GM21360 (cell line): ENCODE results near the gene MYH7.
"Not testable (repeated sequence)": the region's sequence is repeated elsewhere in the genome, so short reads cannot be mapped to it uniquely, and the experiment has no call there.

Experiments
- ATAC-seq: cut with Tn5 transposase; IDR thresholded peaks from one replicate; pipeline ENCODE4 v1.9.1; 2021; ENCODE audit warnings: mild to moderate bottlenecking, moderate library complexity; ENCODE audit not compliant: unreplicated experiment

MYH7 gene

GRCh38 chr14:23409475-23409874, 26.0 kb downstream of the MYH7 start:
- ATAC-seq: no peak

GRCh38 chr14:23408307-23408630, 27.2 kb downstream of the MYH7 start:
- ATAC-seq: no peak

- ATAC-seq: no peak
These were observed 27.7 kb downstream of the MYH7 start, which contains the start of gene MYH6 for GRCh38 chr14:23407516-23408306. MYH6 (minus strand) TSS chr14:23408273; CDS start chr14:23407223, 1,050 bp downstream.

- ATAC-seq: no peak
These were observed 28.6 kb downstream of the MYH7 start for GRCh38 chr14:23406725-23407355.

DNA sequence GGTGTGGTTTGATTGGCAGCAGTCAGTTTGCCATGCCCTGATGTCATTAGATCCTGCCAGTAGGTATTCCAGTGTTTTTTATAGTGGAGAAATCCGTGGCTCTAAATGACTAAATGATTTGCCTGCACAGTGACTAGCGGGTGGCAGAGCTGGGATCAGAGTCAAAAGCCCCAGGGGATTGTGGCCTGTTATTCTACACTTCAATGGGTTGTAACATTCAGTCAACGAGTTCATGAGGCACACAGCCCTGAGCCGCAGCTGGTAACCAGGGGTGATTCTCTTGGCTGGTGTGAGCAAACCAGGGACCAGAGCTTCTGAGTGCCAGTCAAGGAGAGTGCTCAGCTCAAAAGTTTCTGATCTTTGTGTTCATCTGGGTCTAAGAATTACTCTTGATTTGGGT, 29.2 kb downstream of the MYH7 start:
- no peak for ATAC-seq

DNA sequence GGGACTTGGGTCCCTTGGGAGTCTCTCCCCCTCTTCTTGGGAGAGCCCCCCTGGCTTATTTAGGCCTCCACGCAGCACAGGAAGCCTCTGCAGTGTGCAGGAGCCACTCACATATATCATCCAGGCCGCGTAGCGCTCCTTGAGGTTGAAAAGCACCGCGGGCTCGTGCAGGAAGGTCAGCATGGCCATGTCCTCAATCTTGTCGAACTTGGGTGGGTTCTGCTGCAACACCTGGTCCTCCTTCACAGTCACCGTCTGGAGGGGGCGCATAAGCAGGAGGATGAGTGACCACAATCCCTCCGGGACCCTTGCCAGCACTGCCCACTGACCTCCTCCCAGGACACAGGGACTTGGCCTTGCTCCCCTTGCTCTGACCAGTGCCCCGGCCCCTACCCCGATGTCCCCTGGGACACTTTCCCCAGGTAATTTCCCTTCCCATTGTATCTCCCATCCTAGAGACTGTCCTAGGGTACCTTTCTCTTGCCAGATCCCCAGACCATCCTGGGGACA, 29.9 kb downstream of the MYH7 start:
- no peak for ATAC-seq

GRCh38 chr14:23405096-23405495, 30.4 kb downstream of the MYH7 start:
- ATAC-seq: no peak

GRCh38 chr14:23404331-23404900, 31.0 kb downstream of the MYH7 start:
- no peak for ATAC-seq

- no peak for ATAC-seq
These were observed 31.6 kb downstream of the MYH7 start for GRCh38 chr14:23403908-23404307.

- no peak for ATAC-seq
These were observed 32.4 kb downstream of the MYH7 start for GRCh38 chr14:23403139-23403438.

DNA sequence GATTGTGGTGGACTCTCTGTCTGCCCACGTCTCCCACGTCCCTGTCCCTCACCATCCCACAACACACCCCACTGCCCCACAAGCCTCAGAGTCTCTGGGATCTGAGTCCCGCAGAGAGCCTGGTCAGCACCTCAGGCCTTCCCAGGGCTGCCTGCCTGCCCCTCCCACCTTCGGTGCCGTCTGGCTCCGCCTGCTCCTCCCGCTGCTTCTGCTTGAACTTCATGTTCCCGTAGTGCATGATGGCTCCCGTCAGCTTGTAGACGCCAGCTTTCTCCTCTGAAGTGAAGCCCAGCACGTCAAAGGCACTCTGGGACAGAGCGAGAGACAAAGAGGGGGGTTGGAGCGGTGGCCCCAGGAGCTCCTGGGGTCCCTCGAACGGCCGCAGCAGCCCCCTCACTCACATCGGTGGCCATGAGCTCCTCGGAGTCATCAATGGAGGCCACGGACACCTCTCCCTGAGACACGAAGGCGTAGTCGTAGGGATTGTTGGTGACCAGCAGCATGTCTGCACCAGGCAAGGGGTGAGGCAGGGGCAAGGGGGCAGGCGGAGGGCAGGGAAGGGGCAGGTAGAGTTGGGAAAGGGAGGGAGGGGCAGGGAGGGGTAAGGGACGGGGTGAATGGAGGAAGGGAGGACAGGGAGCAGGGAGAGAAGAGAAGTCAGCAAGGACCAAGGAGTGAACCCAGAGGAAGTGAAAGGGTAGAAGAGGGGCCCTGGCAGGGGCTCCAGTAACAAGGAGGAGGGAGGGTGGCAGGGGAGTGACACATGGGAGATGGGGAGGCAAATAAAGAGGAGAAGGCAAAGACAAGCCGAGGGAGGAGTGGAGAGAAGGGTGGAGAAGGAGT, 32.9 kb downstream of the MYH7 start:
- no peak for ATAC-seq

DNA sequence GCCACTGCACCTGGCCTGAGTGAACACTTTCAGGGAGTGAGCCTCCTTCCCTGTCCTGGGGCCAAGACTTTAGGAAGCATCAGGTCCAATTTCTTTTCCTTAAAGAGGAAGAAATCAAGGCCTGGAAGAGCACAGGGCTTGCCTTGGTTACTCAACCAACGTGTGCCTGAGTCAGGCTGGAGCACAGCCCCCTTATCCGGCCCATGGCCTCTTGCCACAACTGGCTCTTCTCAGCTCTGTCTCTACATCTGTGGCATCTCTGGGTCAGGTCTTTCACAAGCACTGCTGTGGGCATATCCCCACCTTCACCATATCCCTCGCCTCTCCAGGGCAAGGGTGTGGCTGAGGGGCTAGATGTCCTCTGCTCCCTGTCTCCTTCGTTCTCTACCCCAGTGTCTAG, 34.2 kb downstream of the MYH7 start:
- no peak for ATAC-seq

GRCh38 chr14:23400496-23401149, 34.8 kb downstream of the MYH7 start:
- not testable (repeated sequence) for ATAC-seq

DNA sequence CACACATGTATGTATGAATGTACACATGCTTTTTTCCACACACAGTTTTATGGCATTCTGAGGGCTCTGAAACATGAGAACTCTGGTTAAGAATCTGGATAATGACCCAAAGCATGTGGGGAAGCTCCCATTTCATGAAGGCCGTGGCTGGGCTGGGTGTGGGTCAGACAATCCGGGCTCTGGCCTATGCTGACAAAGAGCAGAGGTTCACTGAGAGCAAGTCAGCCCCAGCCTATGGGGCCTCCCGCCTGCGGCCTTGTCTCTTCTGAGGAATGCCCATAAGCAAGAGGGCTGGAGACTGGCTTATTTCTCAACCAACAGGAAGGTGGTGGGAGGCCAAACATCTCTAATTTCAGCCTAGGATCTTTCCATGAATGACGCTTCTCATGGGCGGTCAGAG, 35.9 kb downstream of the MYH7 start:
- no peak for ATAC-seq

DNA sequence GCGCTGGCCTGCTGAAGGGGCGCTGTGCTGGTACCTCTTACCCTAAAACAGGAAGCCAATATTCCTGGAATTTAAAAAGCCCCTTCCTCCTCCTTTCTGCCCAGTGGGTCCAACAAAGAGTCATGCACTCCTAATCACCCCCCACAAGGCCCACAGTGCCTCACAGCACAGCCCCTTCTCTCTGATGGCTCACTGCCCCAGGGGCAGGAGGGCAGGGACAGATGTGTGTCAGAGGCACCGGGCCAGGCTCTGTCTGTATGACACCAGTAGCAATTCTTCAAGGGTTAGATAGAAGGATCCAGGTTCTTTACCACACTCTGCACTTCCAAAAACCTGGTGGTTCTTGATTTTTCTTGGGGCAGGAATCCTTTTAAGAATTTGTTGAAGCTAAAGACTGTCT, 36.3 kb downstream of the MYH7 start:
- ATAC-seq: no peak

GRCh38 chr14:23398348-23398747, 37.1 kb downstream of the MYH7 start:
- ATAC-seq: no peak

DNA sequence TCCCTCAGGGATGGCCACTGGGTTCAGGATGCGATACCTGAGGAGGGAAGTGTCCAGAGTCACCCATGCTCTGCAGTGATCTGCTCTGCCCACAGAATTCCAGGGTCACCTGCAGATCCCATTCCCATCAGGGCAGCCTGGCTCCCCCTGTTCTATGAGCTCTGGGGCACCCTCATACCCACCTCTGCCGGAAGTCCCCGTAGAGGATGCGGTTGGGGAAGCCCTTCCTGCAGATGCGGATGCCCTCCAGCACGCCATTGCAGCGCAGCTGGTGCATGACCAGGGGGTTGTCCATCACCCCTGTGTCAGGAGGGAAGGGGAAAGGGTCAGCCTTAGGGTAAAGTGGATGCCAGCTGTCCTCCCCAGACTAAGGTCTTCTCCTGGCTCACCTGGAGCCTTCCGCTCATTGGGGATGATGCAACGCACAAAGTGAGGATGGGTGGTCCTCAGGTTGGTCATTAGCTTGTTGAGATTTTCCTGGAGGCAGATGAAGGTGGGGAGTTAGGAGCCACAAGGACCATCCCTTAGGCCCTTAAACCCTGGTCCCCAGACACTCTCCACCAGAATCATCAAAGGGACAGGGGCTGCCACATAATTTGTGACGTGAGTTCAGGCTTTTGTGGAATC, 38.6 kb downstream of the MYH7 start:
- ATAC-seq: no peak

DNA sequence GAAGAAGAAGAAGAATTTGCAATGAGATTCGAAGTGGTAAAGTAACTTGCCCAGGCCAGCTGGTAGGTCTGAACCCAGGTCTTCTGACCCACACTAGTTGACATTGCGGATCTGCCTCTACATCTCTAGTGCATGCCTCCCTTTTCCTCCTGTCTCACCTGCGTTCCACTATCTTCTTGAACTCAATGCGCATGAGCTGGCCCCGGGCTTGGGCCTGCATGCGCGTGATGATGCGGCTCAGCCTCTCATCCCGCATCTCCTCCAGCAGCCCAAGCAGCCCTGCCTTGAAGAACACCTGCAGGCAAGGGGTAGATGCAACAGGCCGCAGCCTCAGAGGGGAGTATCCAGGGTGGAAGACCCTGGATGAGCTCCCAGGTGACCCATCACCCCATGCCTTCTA, 39.3 kb downstream of the MYH7 start:
- ATAC-seq: no peak

DNA sequence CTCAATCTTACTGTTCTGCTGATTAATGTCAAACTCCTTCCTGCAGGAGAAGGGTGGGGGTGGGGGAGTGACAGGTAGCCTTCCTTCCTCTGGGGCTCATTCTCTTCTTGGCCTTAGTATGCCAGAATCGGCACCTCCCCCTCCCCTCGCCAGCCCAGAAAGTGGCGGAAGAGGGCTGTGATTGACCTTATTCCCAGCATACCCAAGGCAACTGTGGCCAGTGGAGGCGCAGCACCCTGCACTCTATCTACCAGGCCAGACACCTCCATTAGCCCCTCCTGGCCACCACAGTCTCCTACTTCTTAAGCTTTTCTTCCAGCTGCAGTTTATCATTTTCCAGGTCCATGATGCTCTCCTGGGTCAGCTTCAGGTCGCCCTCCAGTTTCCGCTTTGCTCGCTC, 42.8 kb downstream of the MYH7 start:
- no peak for ATAC-seq

- ATAC-seq: not testable (repeated sequence)
These were observed 45.6 kb downstream of the MYH7 start for GRCh38 chr14:23389871-23390270.
